ENCODE results near the gene SETD1A.
A peak's percentile ranks its signal among the peaks of the same experiment; 100 is the strongest.

Gene SETD1A

GRCh38 chr16:31003744-31004143 lies 46.2 kb downstream of the SETD1A start:
- H3K9me3 ChIP-seq (ENCODE audit: insufficient read depth, low read length): no peaks in the 10 kb centered on the region
- H3K36me3 ChIP-seq (ENCODE audit: insufficient read depth, insufficient read length, low read length): no peaks in the 10 kb centered on the region
- H3K27me3 ChIP-seq (ENCODE audit: insufficient read depth, insufficient read length): no peaks in the 10 kb centered on the region
- no peak overlapping the region for H3K4me3 ChIP-seq (ENCODE audit: insufficient read length, low read depth)
- TF ChIP-seq SUZ12 (IDR thresholded peaks at IDR 0.05; ENCODE audit: extremely low read depth, insufficient read depth, insufficient read length): no peak
- no peak for TF ChIP-seq YY1 (IDR thresholded peaks at IDR 0.05; ENCODE audit: insufficient read depth, insufficient read length)
- TF ChIP-seq ZNF274 (IDR thresholded peaks at IDR 0.05; ENCODE audit: low read depth, low read length): no peak
- H3K9ac ChIP-seq (ENCODE audit: insufficient read length, low read depth): no peak overlapping the region
- no peak for DNase-seq (ENCODE audit: low read depth, low spot score)
- peaks cover 24% of the 10 kb centered on the region for H3K4me1 ChIP-seq (ENCODE audit: insufficient read depth, insufficient read length)

- no peak for TF ChIP-seq ZNF274 (IDR thresholded peaks at IDR 0.05; ENCODE audit: low read depth, low read length)
- no peak for TF ChIP-seq YY1 (IDR thresholded peaks at IDR 0.05; ENCODE audit: insufficient read depth, insufficient read length)
- no peak for TF ChIP-seq SUZ12 (IDR thresholded peaks at IDR 0.05; ENCODE audit: extremely low read depth, insufficient read depth, insufficient read length)
- Histone ChIP-seq H3K4me1 (ENCODE audit: insufficient read depth, insufficient read length) (peaks cover 25% of the 10 kb centered on the region), H3K4me3 (ENCODE audit: insufficient read length, low read depth) (no peak overlapping the region), H3K9ac (ENCODE audit: insufficient read length, low read depth) (no peak overlapping the region), H3K36me3 (ENCODE audit: insufficient read depth, insufficient read length, low read length) (no peaks in the 10 kb centered on the region), H3K27me3 (ENCODE audit: insufficient read depth, insufficient read length) (no peaks in the 10 kb centered on the region), H3K9me3 (ENCODE audit: insufficient read depth, low read length) (no peaks in the 10 kb centered on the region)
- no peak for DNase-seq (ENCODE audit: low read depth, low spot score)
Measured at GRCh38 chr16:31004658-31005057, 47.1 kb downstream of the SETD1A start.

DNA sequence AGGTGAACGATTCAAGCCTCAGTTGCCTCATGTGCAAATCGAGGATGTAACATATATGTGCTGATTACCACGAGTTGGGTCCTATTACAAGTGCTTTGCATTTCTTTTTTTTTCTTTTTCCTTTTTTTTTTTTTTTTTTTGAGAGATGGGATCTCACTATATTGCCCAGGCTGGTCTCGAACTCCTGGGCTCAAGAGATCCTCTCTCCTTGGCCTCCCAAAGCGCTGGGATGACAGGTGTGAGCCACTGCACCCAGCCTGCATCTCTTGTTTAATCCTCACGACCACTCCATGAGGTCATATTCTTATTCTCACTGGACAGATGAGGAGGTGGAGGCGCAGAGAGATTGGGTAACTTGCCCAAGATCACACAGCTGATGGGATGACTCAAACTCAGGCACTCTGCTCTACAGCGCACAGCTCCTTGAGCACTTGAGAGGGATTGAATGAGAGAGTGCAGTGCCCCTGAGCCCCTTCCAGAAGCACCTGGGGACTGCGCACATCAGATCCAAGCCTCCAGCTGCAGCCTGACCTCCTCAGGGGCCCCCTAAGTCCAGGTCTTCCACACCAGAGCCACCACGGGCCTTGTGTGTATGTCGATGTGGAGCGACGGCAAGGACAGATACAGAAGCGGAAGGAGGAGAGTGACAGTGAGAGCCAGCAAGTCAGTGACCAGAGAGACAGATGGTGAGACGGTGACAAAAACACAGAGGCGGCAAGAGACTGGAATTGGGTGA lies 48.0 kb downstream of the SETD1A start:
- no peaks in the 10 kb centered on the region for H3K9me3 ChIP-seq (ENCODE audit: insufficient read depth, low read length)
- no peak for DNase-seq (ENCODE audit: low read depth, low spot score)
- H3K9ac ChIP-seq (ENCODE audit: insufficient read length, low read depth): no peak overlapping the region
- H3K27me3 ChIP-seq (ENCODE audit: insufficient read depth, insufficient read length): no peaks in the 10 kb centered on the region
- H3K4me3 ChIP-seq (ENCODE audit: insufficient read length, low read depth): no peak overlapping the region
- no peaks in the 10 kb centered on the region for H3K36me3 ChIP-seq (ENCODE audit: insufficient read depth, insufficient read length, low read length)
- H3K4me1 ChIP-seq (ENCODE audit: insufficient read depth, insufficient read length): peaks cover 26% of the 10 kb centered on the region
- TF ChIP-seq SUZ12 (IDR thresholded peaks at IDR 0.05; ENCODE audit: extremely low read depth, insufficient read depth, insufficient read length) (no peak), ZNF274 (IDR thresholded peaks at IDR 0.05; ENCODE audit: low read depth, low read length) (no peak), YY1 (IDR thresholded peaks at IDR 0.05; ENCODE audit: insufficient read depth, insufficient read length) (no peak)

DNA sequence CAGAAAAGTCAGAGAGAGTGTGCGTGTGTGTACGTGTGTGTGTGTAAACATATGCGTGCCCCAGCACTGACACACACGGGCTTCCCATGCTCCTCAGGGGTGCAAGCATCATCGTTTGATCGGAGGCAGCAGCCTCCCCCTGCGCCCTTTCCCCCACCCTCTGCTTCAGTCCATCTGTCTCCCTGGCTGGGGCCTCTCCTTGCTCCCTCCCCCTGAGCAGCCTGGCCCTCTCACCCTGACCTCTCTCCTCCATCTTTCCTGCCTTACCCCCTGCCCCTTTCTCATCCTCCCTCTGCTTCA lies 48.5 kb downstream of the SETD1A start:
- Histone ChIP-seq H3K36me3 (ENCODE audit: insufficient read depth, insufficient read length, low read length) (no peaks in the 10 kb centered on the region), H3K4me1 (ENCODE audit: insufficient read depth, insufficient read length) (peaks cover 26% of the 10 kb centered on the region), H3K27me3 (ENCODE audit: insufficient read depth, insufficient read length) (peaks cover 3% of the 10 kb centered on the region), H3K9ac (ENCODE audit: insufficient read length, low read depth) (no peak overlapping the region), H3K4me3 (ENCODE audit: insufficient read length, low read depth) (no peak overlapping the region), H3K9me3 (ENCODE audit: insufficient read depth, low read length) (no peaks in the 10 kb centered on the region)
- DNase-seq (ENCODE audit: low read depth, low spot score): no peak
- TF ChIP-seq SUZ12 (IDR thresholded peaks at IDR 0.05; ENCODE audit: extremely low read depth, insufficient read depth, insufficient read length) (no peak), YY1 (IDR thresholded peaks at IDR 0.05; ENCODE audit: insufficient read depth, insufficient read length) (no peak), ZNF274 (IDR thresholded peaks at IDR 0.05; ENCODE audit: low read depth, low read length) (no peak)

GRCh38 chr16:31006589-31006988 lies 49.0 kb downstream of the SETD1A start:
- no peak for TF ChIP-seq ZNF274 (IDR thresholded peaks at IDR 0.05; ENCODE audit: low read depth, low read length)
- TF ChIP-seq SUZ12 (IDR thresholded peaks at IDR 0.05; ENCODE audit: extremely low read depth, insufficient read depth, insufficient read length): no peak
- no peak for TF ChIP-seq YY1 (IDR thresholded peaks at IDR 0.05; ENCODE audit: insufficient read depth, insufficient read length)
- no peaks in the 10 kb centered on the region for H3K36me3 ChIP-seq (ENCODE audit: insufficient read depth, insufficient read length, low read length)
- peaks cover 8% of the 10 kb centered on the region for H3K27me3 ChIP-seq (ENCODE audit: insufficient read depth, insufficient read length)
- no peak overlapping the region for H3K9ac ChIP-seq (ENCODE audit: insufficient read length, low read depth)
- H3K4me3 ChIP-seq (ENCODE audit: insufficient read length, low read depth): no peak overlapping the region
- DNase-seq (ENCODE audit: low read depth, low spot score): no peak
- H3K4me1 ChIP-seq (ENCODE audit: insufficient read depth, insufficient read length): peaks cover 26% of the 10 kb centered on the region
- H3K9me3 ChIP-seq (ENCODE audit: insufficient read depth, low read length): no peaks in the 10 kb centered on the region

- no peak for TF ChIP-seq YY1 (IDR thresholded peaks at IDR 0.05; ENCODE audit: insufficient read depth, insufficient read length)
- no peak for TF ChIP-seq ZNF274 (IDR thresholded peaks at IDR 0.05; ENCODE audit: low read depth, low read length)
- no peak for TF ChIP-seq SUZ12 (IDR thresholded peaks at IDR 0.05; ENCODE audit: extremely low read depth, insufficient read depth, insufficient read length)
- Histone ChIP-seq H3K4me3 (ENCODE audit: insufficient read length, low read depth) (no peak overlapping the region), H3K9ac (ENCODE audit: insufficient read length, low read depth) (peak overlapping the region; percentile 46), H3K9me3 (ENCODE audit: insufficient read depth, low read length) (no peaks in the 10 kb centered on the region), H3K36me3 (ENCODE audit: insufficient read depth, insufficient read length, low read length) (no peaks in the 10 kb centered on the region), H3K27me3 (ENCODE audit: insufficient read depth, insufficient read length) (peaks cover 18% of the 10 kb centered on the region), H3K4me1 (ENCODE audit: insufficient read depth, insufficient read length) (peaks cover 24% of the 10 kb centered on the region)
- no peak for DNase-seq (ENCODE audit: low read depth, low spot score)
Measured at GRCh38 chr16:31007684-31008083, 50.1 kb downstream of the SETD1A start.

DNA sequence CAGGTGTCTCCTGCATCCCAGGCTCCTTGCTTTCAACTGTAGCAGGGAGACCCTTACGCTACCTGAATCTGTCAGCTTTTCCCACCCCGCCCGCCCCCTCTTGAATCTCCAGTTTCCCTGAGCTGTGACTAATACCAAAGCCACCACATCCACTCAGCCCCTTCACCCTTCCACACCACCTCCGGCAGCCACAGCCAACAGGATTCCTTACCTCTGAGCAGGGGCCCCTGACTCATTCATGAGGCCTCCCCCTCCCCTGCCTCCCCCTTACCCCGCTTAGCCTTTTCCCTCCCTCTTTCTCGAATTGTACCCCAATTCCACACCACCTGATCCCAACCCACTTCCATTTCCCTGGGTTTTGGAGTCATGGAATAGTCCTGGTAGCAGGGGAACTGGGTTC lies 50.6 kb downstream of the SETD1A start:
- DNase-seq (ENCODE audit: low read depth, low spot score): no peak
- no peak for TF ChIP-seq YY1 (IDR thresholded peaks at IDR 0.05; ENCODE audit: insufficient read depth, insufficient read length)
- no peak for TF ChIP-seq SUZ12 (IDR thresholded peaks at IDR 0.05; ENCODE audit: extremely low read depth, insufficient read depth, insufficient read length)
- no peak for TF ChIP-seq ZNF274 (IDR thresholded peaks at IDR 0.05; ENCODE audit: low read depth, low read length)
- Histone ChIP-seq H3K4me3 (ENCODE audit: insufficient read length, low read depth) (no peak overlapping the region), H3K9ac (ENCODE audit: insufficient read length, low read depth) (no peak overlapping the region), H3K36me3 (ENCODE audit: insufficient read depth, insufficient read length, low read length) (no peaks in the 10 kb centered on the region), H3K9me3 (ENCODE audit: insufficient read depth, low read length) (no peaks in the 10 kb centered on the region), H3K27me3 (ENCODE audit: insufficient read depth, insufficient read length) (peaks cover 18% of the 10 kb centered on the region), H3K4me1 (ENCODE audit: insufficient read depth, insufficient read length) (peaks cover 20% of the 10 kb centered on the region)
